HepG2 (cell line): Measurements from ENCODE around the gene STMND1. TPM values are rescaled to one million over a fixed set of nuclear protein-coding genes. Genes with fewer than 3 reads are reported as not detected.

ENCODE experiments used
- HDAC1 ChIP-seq: sonication (generic); formaldehyde crosslinking; IDR thresholded peaks from 2 replicates; pipeline ENCODE4 v1.5.1; 2020; ENCODE audit warnings: mild to moderate bottlenecking, missing genetic modification reagents
- MBNL3 ChIP-seq: fragments of 250-450 bp; sonication (Bioruptor Pico); conservative IDR thresholded peaks from 2 replicates; pipeline ENCODE4 v1.8.0; 2022; ENCODE audit warnings: mild to moderate bottlenecking, inconsistent platforms
- RBAK ChIP-seq: sonication (generic); formaldehyde crosslinking; IDR thresholded peaks from 2 replicates; pipeline ENCODE4 v1.5.1; 2020; ENCODE audit warnings: mild to moderate bottlenecking, missing genetic modification reagents
- TAF1 ChIP-seq: sonication (generic); formaldehyde crosslinking; IDR thresholded peaks from 2 replicates; pipeline ENCODE4 v1.4.0; 2020; ENCODE audit warnings: missing genetic modification reagents
- TCF7 ChIP-seq: sonication (generic); IDR thresholded peaks from 2 replicates; pipeline ENCODE4 v1.6.1; 2016; ENCODE audit warnings: antibody characterized with exemption, low read depth
- TCF7L2 ChIP-seq: IDR thresholded peaks from 2 replicates; pipeline ENCODE4 v1.6.1; 2011; ENCODE audit warnings: mild to moderate bottlenecking, low read depth, low read length, moderate library complexity
- ZNF280D ChIP-seq: sonication (generic); formaldehyde crosslinking; IDR thresholded peaks from 2 replicates; pipeline ENCODE4 v1.5.1; 2020; ENCODE audit warnings: mild to moderate bottlenecking, missing genetic modification reagents
- ZNF619 ChIP-seq: sonication (generic); formaldehyde crosslinking; IDR thresholded peaks from 2 replicates; pipeline ENCODE4 v1.4.0; 2020; ENCODE audit warnings: mild to moderate bottlenecking, missing genetic modification reagents
- ZNF720 ChIP-seq: sonication (generic); formaldehyde crosslinking; IDR thresholded peaks from 2 replicates; pipeline ENCODE4 v1.4.0; 2020; ENCODE audit warnings: missing genetic modification reagents
- polyA plus RNA-seq, 8 experiments: library from polyadenylated mRNA; depleted of rRNA in 3 of 8; stranded (reverse) in 7 of 8; unstranded in 1 of 8; fragments of >200 nt; fragmentation: Illumina TruSeq in 4 of 8; extraction: Trizol in 4 of 8; gene quantifications; 2 replicates each; pipeline versions ENCODE4 v1.2.1 to v1.2.3, GENCODE V29; 2011 to 2016; ENCODE audit warnings: low read depth in 4 of 8, missing spikeins in 1 of 8, mixed read lengths in 1 of 8; ENCODE audit not compliant: insufficient read depth in 1 of 8
- total RNA-seq, 5 experiments: library from RNA; depleted of rRNA; stranded (reverse); fragments of >200 nt; fragmentation: Illumina TruSeq; extraction: Trizol; gene quantifications; 2 replicates each; pipeline ENCODE4 v1.2.3, GENCODE V29; 2016; ENCODE audit warnings: low read depth in 1 of 5
- TF ChIP-seq, protein P1 (sequence below): sonication (generic); formaldehyde crosslinking; IDR thresholded peaks from 2 replicates; pipeline ENCODE4 v1.8.0; 2022; ENCODE audit warnings: low read depth, missing genetic modification reagents

STMND1 gene
- total and polyA plus RNA-seq, 2 of the 13 experiments (the other 11 are each of a cell fraction or from before 2014, with no cell fraction given) = not detected

DNA sequence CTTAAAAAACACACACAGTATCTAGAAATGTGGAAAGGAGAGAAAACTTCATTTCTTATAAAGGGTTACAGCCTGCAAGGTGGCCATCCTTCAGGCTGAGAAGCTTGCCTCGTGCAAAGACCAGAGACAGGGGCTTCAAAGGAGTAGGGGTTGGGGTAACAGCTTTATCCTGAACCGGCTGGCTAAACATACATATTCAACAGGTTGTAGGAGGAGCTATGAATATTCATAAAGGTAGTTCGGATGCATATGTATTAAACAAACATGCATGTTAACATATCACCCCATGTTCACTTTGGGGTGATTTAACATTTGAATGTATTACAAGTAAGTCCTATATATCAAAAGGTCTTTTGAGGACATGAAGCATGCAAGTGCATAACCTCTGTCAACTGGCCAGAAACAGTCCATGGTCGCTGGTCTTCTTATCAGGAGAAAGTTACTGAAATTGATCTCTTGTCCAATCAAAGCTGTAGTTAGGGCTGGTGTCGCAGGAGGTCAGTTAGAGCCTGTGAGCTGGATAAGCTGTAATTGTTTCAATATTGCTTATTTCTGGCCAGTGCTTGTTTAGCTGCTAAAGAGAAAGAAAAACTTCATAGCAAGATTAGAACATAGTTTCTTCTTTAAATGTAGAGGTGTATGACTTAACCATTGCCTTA is 2.3 kb upstream of the STMND1 start (continued):
- no peak for TF ChIP-seq ZNF280D (CRISPR knock-in tag)
- TF ChIP-seq ZNF720 (CRISPR knock-in tag) = no peak
- no peak for TF ChIP-seq TCF7L2
- TF ChIP-seq TAF1 (CRISPR knock-in tag) = no peak
- TF ChIP-seq, protein P1, sequence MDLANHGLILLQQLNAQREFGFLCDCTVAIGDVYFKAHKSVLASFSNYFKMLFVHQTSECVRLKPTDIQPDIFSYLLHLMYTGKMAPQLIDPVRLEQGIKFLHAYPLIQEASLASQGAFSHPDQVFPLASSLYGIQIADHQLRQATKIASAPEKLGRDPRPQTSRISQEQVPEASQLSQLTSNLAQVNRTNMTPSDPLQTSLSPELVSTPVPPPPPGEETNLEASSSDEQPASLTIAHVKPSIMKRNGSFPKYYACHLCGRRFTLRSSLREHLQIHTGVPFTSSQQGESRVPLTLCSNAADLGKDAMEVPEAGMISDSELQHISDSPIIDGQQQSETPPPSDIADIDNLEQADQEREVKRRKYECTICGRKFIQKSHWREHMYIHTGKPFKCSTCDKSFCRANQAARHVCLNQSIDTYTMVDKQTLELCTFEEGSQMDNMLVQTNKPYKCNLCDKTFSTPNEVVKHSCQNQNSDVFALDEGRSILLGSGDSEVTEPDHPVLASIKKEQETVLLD = no peak
- no peak for TF ChIP-seq HDAC1 (CRISPR knock-in tag)
- no peak for TF ChIP-seq RBAK (CRISPR knock-in tag)
- TF ChIP-seq MBNL3 (CRISPR knock-in tag) = no peak
- no peak for TF ChIP-seq ZNF619 (CRISPR knock-in tag)
- TF ChIP-seq TCF7 = no peak
- TF ChIP-seq, all 625 proteins: peak for 0
